ENCODE measurements around the gene HSD11B2.

The HSD11B2 gene

GRCh38 chr16:67425580-67425979 lies 5.3 kb upstream of the HSD11B2 start:
- H3K36me3 ChIP-seq, result no peaks in the 10 kb centered on the region
- H3K27ac ChIP-seq, result no peak overlapping the region
- no peak overlapping the region for H3K4me3 ChIP-seq
- peaks cover 23% of the 10 kb centered on the region for H4K20me1 ChIP-seq
- H3K4me2 ChIP-seq, result peak overlapping the region; percentile 72
- no peak overlapping the region for H3K9ac ChIP-seq
- peaks cover 37% of the 10 kb centered on the region for H3K27me3 ChIP-seq
- TF ChIP-seq Cebpa-rat (IDR thresholded peaks at IDR 0.05), result no peak
- peaks cover 23% of the 10 kb centered on the region for H3K4me1 ChIP-seq
- H3K9me3 ChIP-seq, result no peaks in the 10 kb centered on the region

GRCh38 chr16:67426022-67426421 lies 4.9 kb upstream of the HSD11B2 start:
- no peaks in the 10 kb centered on the region for H3K9me3 ChIP-seq
- H3K9ac ChIP-seq, result no peak overlapping the region
- no peak overlapping the region for H3K4me2 ChIP-seq
- no peak overlapping the region for H3K4me3 ChIP-seq
- no peak overlapping the region for H3K27ac ChIP-seq
- no peaks in the 10 kb centered on the region for H3K36me3 ChIP-seq
- TF ChIP-seq Cebpa-rat (IDR thresholded peaks at IDR 0.05), result no peak
- peaks cover 40% of the 10 kb centered on the region for H3K27me3 ChIP-seq
- H3K4me1 ChIP-seq, result peaks cover 23% of the 10 kb centered on the region
- H4K20me1 ChIP-seq, result peaks cover 23% of the 10 kb centered on the region

GRCh38 chr16:67426950-67427349 lies 4.0 kb upstream of the HSD11B2 start:
- H3K27ac ChIP-seq, result no peak overlapping the region

GRCh38 chr16:67428146-67428731 lies 2.7 kb upstream of the HSD11B2 start:
- no peak overlapping the region for H3K27ac ChIP-seq
- H3K9ac ChIP-seq, result no peak overlapping the region
- H3K4me2 ChIP-seq, result no peak overlapping the region
- no peaks in the 10 kb centered on the region for H3K36me3 ChIP-seq
- H3K4me1 ChIP-seq, result peaks cover 30% of the 10 kb centered on the region
- H3K9me3 ChIP-seq, result no peaks in the 10 kb centered on the region
- H3K27me3 ChIP-seq, result peaks cover 62% of the 10 kb centered on the region
- peaks cover 40% of the 10 kb centered on the region for H4K20me1 ChIP-seq
- H3K4me3 ChIP-seq, result no peak overlapping the region
- no peak for TF ChIP-seq Cebpa-rat (IDR thresholded peaks at IDR 0.05)

More at GRCh38 chr16:67426950-67427349, 4.0 kb upstream of the HSD11B2 start:
- Histone ChIP-seq H3K36me3 (no peaks in the 10 kb centered on the region), H4K20me1 (peaks cover 30% of the 10 kb centered on the region), H3K9ac (no peak overlapping the region), H3K9me3 (no peaks in the 10 kb centered on the region), H3K4me2 (no peak overlapping the region), H3K4me3 (no peak overlapping the region), H3K4me1 (peaks cover 30% of the 10 kb centered on the region), H3K27me3 (peaks cover 49% of the 10 kb centered on the region)
- TF ChIP-seq Cebpa-rat (IDR thresholded peaks at IDR 0.05), result no peak

GRCh38 chr16:67429053-67429798 lies 1.7 kb upstream of the HSD11B2 start:
- no peaks in the 10 kb centered on the region for H3K9me3 ChIP-seq
- TF ChIP-seq Cebpa-rat (IDR thresholded peaks at IDR 0.05), result no peak
- H3K9ac ChIP-seq, result no peak overlapping the region
- peaks cover 40% of the 10 kb centered on the region for H4K20me1 ChIP-seq
- peaks cover 66% of the 10 kb centered on the region for H3K27me3 ChIP-seq
- no peak overlapping the region for H3K4me3 ChIP-seq
- H3K4me2 ChIP-seq, result no peak overlapping the region
- H3K36me3 ChIP-seq, result no peaks in the 10 kb centered on the region
- no peak overlapping the region for H3K27ac ChIP-seq
- peaks cover 22% of the 10 kb centered on the region for H3K4me1 ChIP-seq

- Histone ChIP-seq H3K36me3 (no peaks in the 10 kb centered on the region), H3K27ac (no peak overlapping the region), H3K9me3 (no peaks in the 10 kb centered on the region), H3K4me2 (peak overlapping the region; percentile 67), H3K9ac (no peak overlapping the region), H3K4me3 (peak overlapping the region; percentile 56; the same call in 1 of the 2 replicates), H3K27me3 (peaks cover 66% of the 10 kb centered on the region), H4K20me1 (peaks cover 40% of the 10 kb centered on the region), H3K4me1 (peaks cover 20% of the 10 kb centered on the region)
- no peak for TF ChIP-seq Cebpa-rat (IDR thresholded peaks at IDR 0.05)
These were observed 970 bp upstream of the HSD11B2 start for GRCh38 chr16:67429799-67430503.

GRCh38 chr16:67430504-67430976 lies 381 bp upstream of the HSD11B2 start:
- no peaks in the 10 kb centered on the region for H3K36me3 ChIP-seq
- H3K27me3 ChIP-seq, result peaks cover 66% of the 10 kb centered on the region
- H3K9me3 ChIP-seq, result no peaks in the 10 kb centered on the region
- H3K4me2 ChIP-seq, result peak overlapping the region; percentile 67
- H4K20me1 ChIP-seq, result peaks cover 45% of the 10 kb centered on the region
- peak overlapping the region; percentile 56 for H3K4me3 ChIP-seq
- no peak for TF ChIP-seq Cebpa-rat (IDR thresholded peaks at IDR 0.05)
- no peak overlapping the region for H3K27ac ChIP-seq
- H3K4me1 ChIP-seq, result peaks cover 20% of the 10 kb centered on the region
- H3K9ac ChIP-seq, result no peak overlapping the region

GRCh38 chr16:67431775-67432505 lies 1.0 kb downstream of the HSD11B2 start:
- Histone ChIP-seq H3K4me2 (peak overlapping the region; percentile 71), H3K27ac (no peak overlapping the region), H3K4me3 (peak overlapping the region; percentile 61; the same call in 1 of the 2 replicates), H3K9ac (no peak overlapping the region), H4K20me1 (peaks cover 50% of the 10 kb centered on the region), H3K4me1 (peaks cover 24% of the 10 kb centered on the region), H3K9me3 (no peaks in the 10 kb centered on the region), H3K36me3 (peaks cover 6% of the 10 kb centered on the region; the same call in 1 of the 2 replicates), H3K27me3 (peaks cover 63% of the 10 kb centered on the region)
- TF ChIP-seq Cebpa-rat (IDR thresholded peaks at IDR 0.05), result no peak

GRCh38 chr16:67432506-67432890 lies 1.6 kb downstream of the HSD11B2 start:
- H4K20me1 ChIP-seq, result peaks cover 55% of the 10 kb centered on the region
- H3K27ac ChIP-seq, result no peak overlapping the region
- no peak overlapping the region for H3K9ac ChIP-seq
- TF ChIP-seq Cebpa-rat (IDR thresholded peaks at IDR 0.05), result no peak
- H3K4me1 ChIP-seq, result peaks cover 24% of the 10 kb centered on the region
- H3K4me3 ChIP-seq, result no peak overlapping the region
- H3K27me3 ChIP-seq, result peaks cover 60% of the 10 kb centered on the region
- H3K4me2 ChIP-seq, result no peak overlapping the region
- no peaks in the 10 kb centered on the region for H3K9me3 ChIP-seq
- H3K36me3 ChIP-seq, result peaks cover 12% of the 10 kb centered on the region; the same call in 1 of the 2 replicates

All from BLaER1 (cell line).